Keratinocyte (primary cell): ENCODE measurements around the gene SNTG2. TPM values are rescaled to one million over a fixed set of nuclear protein-coding genes. Genes with fewer than 3 reads are reported as not detected.

ENCODE experiments used
- DNase-seq: peaks from one replicate; pipeline ENCODE4 v3.0.0-alpha.2; 2011; ENCODE audit warnings: low read depth, missing footprints, low spot score
- FAIRE-seq: peaks from 2 replicates; lab custom pipeline; 2011; peaks lifted over from hg19 to GRCh38; lab: Jason Lieb, UNC
- H2AFZ ChIP-seq: 2 replicates; pipeline ENCODE4 v1.6.0; 2012; ENCODE audit warnings: low read length, control low read depth, inconsistent platforms; ENCODE audit not compliant: control insufficient read depth
- H3K27ac ChIP-seq: 2 replicates; pipeline ENCODE4 v1.5.1; 2011; ENCODE audit warnings: low read length; ENCODE audit not compliant: control insufficient read depth, insufficient read depth
- H3K27me3 ChIP-seq: 3 replicates; pipeline ENCODE4 v1.6.0; 2011; ENCODE audit warnings: low read length; ENCODE audit not compliant: control insufficient read depth, insufficient read depth; ENCODE audit errors: extremely low read depth
- H3K36me3 ChIP-seq, 2 experiments: 2 replicates in 1 of 2; 3 replicates in 1 of 2; pipeline ENCODE4 v1.5.1; 2011; ENCODE audit warnings: low read length in 2 of 2, mild to moderate bottlenecking in 1 of 2; ENCODE audit not compliant: control insufficient read depth in 2 of 2, insufficient read depth in 2 of 2; ENCODE audit errors: extremely low read depth in 1 of 2
- H3K4me1 ChIP-seq: 3 replicates; pipeline ENCODE4 v1.5.1; 2011; ENCODE audit warnings: low read length; ENCODE audit not compliant: control insufficient read depth, insufficient read depth; ENCODE audit errors: extremely low read depth
- H3K4me2 ChIP-seq: 3 replicates; pipeline ENCODE4 v1.6.0; 2011; ENCODE audit warnings: low read depth, low read length; ENCODE audit not compliant: control insufficient read depth, insufficient read depth; ENCODE audit errors: extremely low read depth
- H3K4me3 ChIP-seq, 3 experiments: fragments of 200-600 bp in 1 of 3; sonication (generic) in 1 of 3; 2 replicates in 2 of 3; 3 replicates in 1 of 3; pipeline ENCODE4 v1.5.1; 2011 to 2016; ENCODE audit warnings: low read length in 3 of 3, mild to moderate bottlenecking in 3 of 3, control low read depth in 2 of 3, inconsistent platforms in 1 of 3, low read depth in 1 of 3, mixed read lengths in 1 of 3, mixed run types in 1 of 3, moderate library complexity in 1 of 3; ENCODE audit not compliant: control insufficient read depth in 2 of 3, insufficient read depth in 2 of 3; ENCODE audit errors: extremely low read depth in 1 of 3
- H3K79me2 ChIP-seq: 2 replicates; pipeline ENCODE4 v1.6.0; 2012; ENCODE audit warnings: low read length; ENCODE audit not compliant: control insufficient read depth, insufficient read depth
- H3K9ac ChIP-seq: 3 replicates; pipeline ENCODE4 v1.6.0; 2011; ENCODE audit warnings: low read length; ENCODE audit not compliant: control insufficient read depth, insufficient read depth; ENCODE audit errors: extremely low read depth
- H3K9me1 ChIP-seq: 3 replicates; pipeline ENCODE4 v1.6.0; 2011; ENCODE audit warnings: low read length; ENCODE audit not compliant: control insufficient read depth, insufficient read depth; ENCODE audit errors: extremely low read depth
- H3K9me3 ChIP-seq: 2 replicates; pipeline ENCODE4 v1.5.1; 2012; ENCODE audit warnings: low read depth, low read length; ENCODE audit not compliant: control insufficient read depth
- H4K20me1 ChIP-seq: 3 replicates; pipeline ENCODE4 v1.6.0; 2011; ENCODE audit warnings: low read length; ENCODE audit not compliant: control insufficient read depth, insufficient read depth; ENCODE audit errors: extremely low read depth
- CTCF ChIP-seq, 3 experiments: IDR thresholded peaks in 1 of 3; conservative IDR thresholded peaks in 1 of 3; optimal IDR thresholded peaks in 1 of 3; 2 replicates in 2 of 3; 3 replicates in 1 of 3; pipeline versions ENCODE3 to v1.5.1; 2011; ENCODE audit warnings: low read length in 3 of 3, mild to moderate bottlenecking in 3 of 3, moderate library complexity in 2 of 3, control low read depth in 1 of 3, inconsistent platforms in 1 of 3; ENCODE audit not compliant: insufficient read depth in 2 of 3; ENCODE audit errors: extremely low read depth in 1 of 3
- EZH2 ChIP-seq: IDR thresholded peaks from one replicate; pipeline ENCODE4 v1.6.1; 2012; ENCODE audit warnings: inconsistent platforms, mild to moderate bottlenecking, low read length, moderate library complexity
- dilution Hi-C: fragments of 300-500 bp; cut with MboI; formaldehyde crosslinking; loops from one replicate; pipeline ENCODE4 v1.7.0; 2020; ENCODE audit warnings: low sequenced_read_pairs; ENCODE audit not compliant: extremely low pct_ligation_motif_present
- polyA plus RNA-seq, 5 experiments: library from polyadenylated mRNA; depleted of rRNA in 3 of 5; stranded (reverse) in 3 of 5; stranded (forward) in 1 of 5; unstranded in 1 of 5; fragments of >200 nt; gene quantifications; 1 replicate in 1 of 5; 2 replicates in 3 of 5; 3 replicates in 1 of 5; pipeline versions ENCODE4 v1.2.1 to v1.2.3, GENCODE V29; 2011 to 2012; ENCODE audit warnings: missing spikeins in 2 of 5, low read depth in 1 of 5, low replicate concordance in 1 of 5

SNTG2 gene
- polyA plus RNA-seq, 1 donor (not counting 4 experiments of a cell fraction or from before 2014, with no cell fraction given) = not detected

DNA sequence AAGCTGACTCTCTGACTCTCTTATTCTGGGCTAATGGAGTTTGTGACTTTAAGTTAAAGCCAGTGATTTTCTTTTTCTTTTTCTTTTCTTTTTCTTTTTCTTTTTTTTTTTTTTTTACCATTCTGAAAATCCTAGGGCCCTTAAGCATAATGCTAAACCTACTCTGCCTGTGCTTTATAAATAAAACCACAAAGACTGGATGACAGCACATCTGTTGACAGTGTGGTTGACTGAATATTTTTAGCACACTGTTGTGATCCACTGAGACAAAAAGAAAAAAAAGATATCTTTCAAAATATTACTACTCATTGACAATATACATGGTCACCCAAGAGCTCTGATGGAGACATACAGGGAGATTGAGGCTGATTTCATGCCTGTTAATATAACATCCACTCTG, 121.6 kb downstream of the SNTG2 start:
- DNase-seq (no peak), FAIRE-seq (no peak)
- Histone ChIP-seq H3K9me1 (no peaks in the 10 kb centered on the region), H3K27ac (no peak overlapping the region), H3K4me2 (no peak overlapping the region), H3K9ac (no peak overlapping the region), H4K20me1 (no peaks in the 10 kb centered on the region), H3K4me1 (no peaks in the 10 kb centered on the region), H3K79me2 (no peaks in the 10 kb centered on the region), H3K27me3 (no peaks in the 10 kb centered on the region), H3K4me3 (no peak overlapping the region), H3K9me3 (no peaks in the 10 kb centered on the region), H3K36me3 (no peaks in the 10 kb centered on the region), H2AFZ (no peak overlapping the region)
- dilution Hi-C loops = no loop called here
- no peak for TF ChIP-seq CTCF (optimal IDR thresholded peaks at IDR 0.05 in 1 of 3, IDR thresholded peaks at IDR 0.05 in 1 of 3, conservative IDR thresholded peaks at IDR 0.05 in 1 of 3; ENCODE audit: extremely low read depth in 1 of 3, insufficient read depth in 2 of 3, low read length in 3 of 3)
- no peak for TF ChIP-seq EZH2

GRCh38 chr2:1077911-1078310, 127.3 kb downstream of the SNTG2 start:
- H3K79me2 ChIP-seq = no peaks in the 10 kb centered on the region
- no peak overlapping the region for H3K4me2 ChIP-seq
- no peaks in the 10 kb centered on the region for H3K36me3 ChIP-seq
- no peaks in the 10 kb centered on the region for H3K9me1 ChIP-seq
- H4K20me1 ChIP-seq = no peaks in the 10 kb centered on the region
- no peak overlapping the region for H3K9ac ChIP-seq
- H3K4me3 ChIP-seq = no peak overlapping the region
- no peak overlapping the region for H2AFZ ChIP-seq
- dilution Hi-C loops = no loop called here
- no peaks in the 10 kb centered on the region for H3K4me1 ChIP-seq
- H3K9me3 ChIP-seq = no peaks in the 10 kb centered on the region
- no peak for TF ChIP-seq EZH2
- TF ChIP-seq CTCF (optimal IDR thresholded peaks at IDR 0.05 in 1 of 3, IDR thresholded peaks at IDR 0.05 in 1 of 3, conservative IDR thresholded peaks at IDR 0.05 in 1 of 3; ENCODE audit: extremely low read depth in 1 of 3, insufficient read depth in 2 of 3, low read length in 3 of 3) = no peak
- FAIRE-seq = no peak
- no peak for DNase-seq
- no peaks in the 10 kb centered on the region for H3K27me3 ChIP-seq
- no peak overlapping the region for H3K27ac ChIP-seq
